H9 (cell line): Measurements from ENCODE around the gene CCDC7. TPM values are rescaled to one million over a fixed set of nuclear protein-coding genes. Genes with fewer than 3 reads are reported as not detected.
"Not testable (repeated sequence)": the region's sequence is repeated elsewhere in the genome, so short reads cannot be mapped to it uniquely, and the experiment has no call there.

Experiments
- DNase-seq: peaks from one replicate; pipeline ENCODE4 v3.0.0-alpha.2; 2017
- H2AFZ ChIP-seq: one replicate; pipeline ENCODE4 v1.6.1; 2013; ENCODE audit warnings: mild to moderate bottlenecking, low read length, control low read depth, moderate library complexity
- H2AK5ac ChIP-seq: 2 replicates; pipeline ENCODE4 v1.6.1; 2013; ENCODE audit warnings: low read length, control low read depth, mixed read lengths; ENCODE audit not compliant: insufficient read length
- H2BK120ac ChIP-seq: one replicate; pipeline ENCODE4 v1.6.1; 2013; ENCODE audit warnings: low read depth, mild to moderate bottlenecking, low read length, control low read depth, inconsistent platforms; ENCODE audit not compliant: poor library complexity, severe bottlenecking
- H2BK12ac ChIP-seq: 2 replicates; pipeline ENCODE4 v1.6.1; 2013; ENCODE audit warnings: low read length, control low read depth, mixed read lengths, low read depth; ENCODE audit not compliant: insufficient read length
- H2BK15ac ChIP-seq: 2 replicates; pipeline ENCODE4 v1.6.1; 2013; ENCODE audit warnings: low read depth, low read length, control low read depth
- H2BK20ac ChIP-seq: one replicate; pipeline ENCODE4 v1.6.1; 2013; ENCODE audit warnings: low read depth, mild to moderate bottlenecking, low read length, control low read depth, inconsistent platforms; ENCODE audit not compliant: poor library complexity, severe bottlenecking
- H2BK5ac ChIP-seq: 2 replicates; pipeline ENCODE4 v1.6.1; 2013; ENCODE audit warnings: low read length, control low read depth, mixed read lengths; ENCODE audit not compliant: insufficient read length
- H3K14ac ChIP-seq: 2 replicates; pipeline ENCODE4 v1.6.1; 2013; ENCODE audit warnings: low read length, control low read depth; ENCODE audit not compliant: insufficient read depth
- H3K18ac ChIP-seq: 2 replicates; pipeline ENCODE4 v1.6.1; 2013; ENCODE audit warnings: low read depth, mild to moderate bottlenecking, mixed read lengths, low read length, control low read depth; ENCODE audit not compliant: insufficient read length
- H3K23ac ChIP-seq: 2 replicates; pipeline ENCODE4 v1.6.1; 2013; ENCODE audit warnings: low read length, control low read depth, mixed read lengths, low read depth; ENCODE audit not compliant: insufficient read length
- H3K23me2 ChIP-seq: 2 replicates; pipeline ENCODE4 v1.6.1; 2013; ENCODE audit warnings: low read depth, mild to moderate bottlenecking, mixed read lengths, low read length, control low read depth; ENCODE audit not compliant: insufficient read length, poor library complexity, severe bottlenecking
- H3K27ac ChIP-seq: 2 replicates; pipeline ENCODE4 v1.5.1; 2013; ENCODE audit warnings: low read length, control low read depth, mixed read lengths, low read depth; ENCODE audit not compliant: insufficient read length
- H3K27me3 ChIP-seq: 2 replicates; pipeline ENCODE4 v1.6.1; 2013; ENCODE audit warnings: low read length, control low read depth, inconsistent platforms; ENCODE audit not compliant: insufficient read depth
- H3K4ac ChIP-seq: 2 replicates; pipeline ENCODE4 v1.6.1; 2013; ENCODE audit warnings: low read depth, mild to moderate bottlenecking, control low read depth, inconsistent platforms, low read length, moderate library complexity
- H3K4me1 ChIP-seq: 2 replicates; pipeline ENCODE4 v1.6.1; 2013; ENCODE audit warnings: low read length, control low read depth, inconsistent platforms; ENCODE audit not compliant: insufficient read depth
- H3K4me2 ChIP-seq: 2 replicates; pipeline ENCODE4 v1.6.1; 2013; ENCODE audit warnings: low read length, control low read depth, mixed read lengths; ENCODE audit not compliant: insufficient read length, insufficient read depth
- H3K56ac ChIP-seq: 2 replicates; pipeline ENCODE4 v1.6.1; 2013; ENCODE audit warnings: low read depth, mild to moderate bottlenecking, mixed read lengths, low read length, control low read depth; ENCODE audit not compliant: insufficient read length
- H3K79me1 ChIP-seq: 2 replicates; pipeline ENCODE4 v1.6.1; 2013; ENCODE audit warnings: low read depth, mild to moderate bottlenecking, moderate library complexity, low read length, control low read depth, inconsistent platforms; ENCODE audit not compliant: insufficient read depth, poor library complexity, severe bottlenecking
- H3K79me2 ChIP-seq: 2 replicates; pipeline ENCODE4 v1.6.1; 2013; ENCODE audit warnings: low read length, control low read depth, inconsistent platforms; ENCODE audit not compliant: insufficient read depth
- H3K9ac ChIP-seq: 2 replicates; pipeline ENCODE4 v1.6.1; 2013; ENCODE audit warnings: low read length, control low read depth, mixed read lengths; ENCODE audit not compliant: insufficient read length; ENCODE audit errors: extremely low read depth
- H3K9me3 ChIP-seq: one replicate; pipeline ENCODE4 v1.6.1; 2013; ENCODE audit warnings: low read depth, low read length, inconsistent platforms; ENCODE audit not compliant: control insufficient read depth
- H3T11ph ChIP-seq: one replicate; pipeline ENCODE4 v1.6.1; 2013; ENCODE audit warnings: mild to moderate bottlenecking, low read length, control low read depth, inconsistent platforms
- H4K20me1 ChIP-seq: one replicate; pipeline ENCODE4 v1.6.1; 2013; ENCODE audit not compliant: control insufficient read depth, insufficient read length, insufficient read depth
- H4K5ac ChIP-seq: 2 replicates; pipeline ENCODE4 v1.6.1; 2013; ENCODE audit warnings: low read depth, mild to moderate bottlenecking, mixed read lengths, low read length, control low read depth; ENCODE audit not compliant: insufficient read length
- H4K8ac ChIP-seq: replicated peaks from 2 replicates; pipeline ENCODE4 v1.6.1; 2013; ENCODE audit warnings: low read length, control low read depth, mixed read lengths, low read depth; ENCODE audit not compliant: insufficient read length
- H4K91ac ChIP-seq: 2 replicates; pipeline ENCODE4 v1.6.1; 2013; ENCODE audit warnings: low read depth, mild to moderate bottlenecking, moderate library complexity, mixed read lengths, low read length, control low read depth; ENCODE audit not compliant: insufficient read length
- H3K27ac Mint-ChIP-seq, 3 experiments: 2 replicates in 2 of 3; 3 replicates in 1 of 3; pipeline ENCODE4 v1.8.0; 2020 to 2021; ENCODE audit warnings: mixed read lengths in 3 of 3, mild to moderate bottlenecking in 1 of 3, moderate library complexity in 1 of 3
- H3K27me3 Mint-ChIP-seq: 2 replicates; pipeline ENCODE4 v1.8.0; 2021; ENCODE audit warnings: low read depth, mild to moderate bottlenecking, moderate library complexity, mixed read lengths
- H3K36me3 Mint-ChIP-seq, 3 experiments: 2 replicates in 2 of 3; 3 replicates in 1 of 3; pipeline ENCODE4 v1.8.0; 2020 to 2021; ENCODE audit warnings: low read depth in 3 of 3, mixed read lengths in 3 of 3; ENCODE audit not compliant: insufficient read depth in 1 of 3
- H3K4me1 Mint-ChIP-seq, 2 experiments: 2 replicates each; pipeline ENCODE4 v1.8.0; 2020; ENCODE audit warnings: mixed read lengths in 2 of 2
- H3K4me3 Mint-ChIP-seq, 2 experiments: 2 replicates in 1 of 2; 3 replicates in 1 of 2; pipeline ENCODE4 v1.8.0; 2020 to 2021; ENCODE audit warnings: mild to moderate bottlenecking in 2 of 2, mixed read lengths in 2 of 2, moderate library complexity in 1 of 2
- H3K9me3 Mint-ChIP-seq, 2 experiments: 2 replicates in 1 of 2; 3 replicates in 1 of 2; pipeline ENCODE4 v1.8.0; 2020; ENCODE audit warnings: mild to moderate bottlenecking in 2 of 2, mixed read lengths in 2 of 2, moderate library complexity in 1 of 2
- CTCF ChIP-seq: fragments of 200-600 bp; sonication (generic); conservative IDR thresholded peaks from 3 replicates; pipeline ENCODE4 v1.8.0; 2021; ENCODE audit warnings: antibody characterized with exemption, mild to moderate bottlenecking
- WGBS: extraction: QIAGEN DNeasy Blood & Tissue Kit; methylation state at CpG from one replicate; pipeline ENCODE4 v1.1.7; 2013; ENCODE audit warnings: missing lambda C conversion rate, low lambda C conversion rate, mixed read lengths; ENCODE audit not compliant: insufficient read length; ENCODE audit errors: extremely low coverage; 5-methylcytosine and 5-hydroxymethylcytosine counted together
- total RNA-seq: library from RNA; stranded (reverse); gene quantifications from 2 replicates; pipeline ENCODE4 v1.2.1, GENCODE V29; 2021

Gene CCDC7
- total RNA-seq, 1 experiment from 2014 or later: 1.6 TPM

- Histone ChIP-seq H3K79me1 (no peaks in the 10 kb centered on the region), H3K27ac (no peak overlapping the region), H2BK5ac (no peak overlapping the region), H3K4me2 (no peak overlapping the region), H4K91ac (no peak overlapping the region), H3K4me1 (no peaks in the 10 kb centered on the region), H4K5ac (no peak overlapping the region), H3K14ac (no peak overlapping the region; the same call in 1 of the 2 replicates), H3K79me2 (no peaks in the 10 kb centered on the region), H3K9me3 (no peaks in the 10 kb centered on the region), H3K23me2 (no peaks in the 10 kb centered on the region), H2AFZ (no peak overlapping the region), H3K23ac (no peak overlapping the region), H2BK15ac (no peak overlapping the region), H3T11ph (no peak overlapping the region), H3K9ac (no peak overlapping the region), H2BK12ac (no peak overlapping the region), H3K56ac (no peak overlapping the region), H3K4ac (no peak overlapping the region), H4K20me1 (no peaks in the 10 kb centered on the region), H4K8ac (no peak overlapping the region), H2AK5ac (no peak overlapping the region), H3K27me3 (no peaks in the 10 kb centered on the region), H2BK120ac (no peak overlapping the region), H2BK20ac (no peak overlapping the region), H3K18ac (no peak overlapping the region)
- Mint-ChIP-seq H3K36me3 (peaks cover 14 to 38% (median 18%) of the 10 kb centered on the region in 3 experiments), H3K4me1 (peaks cover 13 to 19% of the 10 kb centered on the region in 2 experiments), H3K27ac (no peak overlapping the region; a peak in 1 of 7 replicates), H3K27me3 (no peaks in the 10 kb centered on the region; the same call in 1 of the 2 replicates), H3K9me3 (peaks cover 32 to 41% of the 10 kb centered on the region in 2 experiments), H3K4me3 (no peak overlapping the region)
- TF ChIP-seq CTCF: no peak
- no peak for DNase-seq
- WGBS: no CpG with 5 or more reads among the region's 2 CpGs
Observed at GRCh38 chr10:32605787-32606186, 159.8 kb downstream of the CCDC7 start.

- not testable (repeated sequence) for H2AFZ ChIP-seq, H3K4me1 ChIP-seq, H3K23ac ChIP-seq, H3K4ac ChIP-seq, H2BK5ac ChIP-seq, H3K14ac ChIP-seq, H4K91ac ChIP-seq, H3K4me1 Mint-ChIP-seq, H3K27ac ChIP-seq, H3K4me3 Mint-ChIP-seq, H2AK5ac ChIP-seq, H3K56ac ChIP-seq, H3T11ph ChIP-seq, H3K9ac ChIP-seq, H3K9me3 ChIP-seq, H2BK15ac ChIP-seq, H2BK120ac ChIP-seq, H3K27ac Mint-ChIP-seq, H3K79me1 ChIP-seq, H3K27me3 ChIP-seq, H3K4me2 ChIP-seq, H2BK12ac ChIP-seq, H4K5ac ChIP-seq, H4K8ac ChIP-seq, H3K18ac ChIP-seq, H2BK20ac ChIP-seq, H3K36me3 Mint-ChIP-seq, H4K20me1 ChIP-seq, DNase-seq, H3K79me2 ChIP-seq, H3K27me3 Mint-ChIP-seq, H3K23me2 ChIP-seq
- H3K9me3 Mint-ChIP-seq: peaks cover 14 to 26% of the 10 kb centered on the region in 2 experiments
- WGBS: no CpG with 5 or more reads among the region's 2 CpGs
Observed at GRCh38 chr10:32610543-32610942, 164.6 kb downstream of the CCDC7 start.
